GM18511 (cell line): ENCODE measurements around the gene SPRYD7.
"Not testable (repeated sequence)": the region's sequence is repeated elsewhere in the genome, so short reads cannot be mapped to it uniquely, and the experiment has no call there.

Source experiments
- ATAC-seq: cut with Tn5 transposase; IDR thresholded peaks from one replicate; pipeline ENCODE4 v1.9.1; 2021; ENCODE audit warnings: mild to moderate bottlenecking, moderate library complexity; ENCODE audit not compliant: unreplicated experiment

The SPRYD7 gene

DNA sequence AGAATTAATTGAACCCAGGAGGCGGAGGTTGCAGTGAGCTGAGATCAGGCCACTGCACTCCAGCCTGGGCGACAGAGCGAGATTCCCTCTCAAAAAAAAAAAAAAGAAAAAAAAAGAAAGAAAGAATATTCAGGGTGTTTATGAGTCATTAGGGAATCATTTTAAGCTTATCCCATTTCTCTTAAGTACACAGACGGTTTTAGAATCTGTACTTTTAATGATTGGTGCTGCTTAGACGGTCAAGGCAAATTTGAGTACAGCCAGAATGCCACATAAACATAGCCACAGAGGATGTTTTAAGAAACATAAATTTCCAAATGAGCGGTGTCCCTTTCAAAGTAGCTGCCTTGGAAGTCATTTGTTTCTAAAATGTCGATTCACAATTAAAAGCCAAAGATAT lies 2.6 kb downstream of the SPRYD7 start:
- no peak for ATAC-seq

DNA sequence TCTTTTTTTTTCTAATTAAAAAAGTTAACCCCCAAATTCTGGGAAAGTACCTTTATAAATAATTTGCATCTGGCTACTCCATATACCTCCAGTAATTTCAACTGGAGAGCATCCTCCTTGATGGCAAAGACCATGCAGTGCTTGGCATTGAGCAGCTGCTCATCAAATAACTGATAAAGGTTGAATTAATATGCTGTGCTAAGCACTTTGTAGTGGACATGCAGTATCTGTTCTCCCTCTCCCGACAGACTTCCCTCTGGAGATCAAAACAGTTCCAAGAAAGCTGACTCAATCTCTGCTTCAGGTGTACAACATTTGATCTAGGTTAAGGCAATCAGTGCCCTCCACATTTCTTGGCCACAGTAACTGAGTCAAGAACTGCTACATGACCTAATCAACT lies 3.3 kb downstream of the SPRYD7 start:
- no peak for ATAC-seq

DNA sequence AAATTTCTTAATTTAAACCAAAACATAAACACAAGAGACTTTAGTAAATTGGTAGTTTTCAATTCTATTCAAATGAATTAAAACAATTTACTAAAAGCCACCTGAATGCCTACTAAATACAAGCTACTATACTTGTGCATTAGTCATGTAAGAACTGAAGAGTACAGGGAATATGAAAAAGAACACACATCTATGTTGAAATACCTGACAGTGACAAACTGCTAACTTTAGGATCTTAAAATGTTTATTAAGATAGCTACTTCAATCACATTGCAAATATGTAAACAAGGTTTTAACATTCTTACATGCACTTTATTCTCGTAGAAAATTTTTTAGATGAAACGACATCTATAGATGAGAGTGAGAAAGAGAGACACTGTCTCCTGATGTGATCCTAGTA lies 4.1 kb downstream of the SPRYD7 start:
- ATAC-seq = no peak

GRCh38 chr13:49927755-49928154 lies 8.4 kb downstream of the SPRYD7 start:
- no peak for ATAC-seq

- no peak for ATAC-seq
These were observed 10.2 kb downstream of the SPRYD7 start for GRCh38 chr13:49925881-49926418.

- ATAC-seq = no peak
These were observed 13.8 kb downstream of the SPRYD7 start for GRCh38 chr13:49922301-49922700.

DNA sequence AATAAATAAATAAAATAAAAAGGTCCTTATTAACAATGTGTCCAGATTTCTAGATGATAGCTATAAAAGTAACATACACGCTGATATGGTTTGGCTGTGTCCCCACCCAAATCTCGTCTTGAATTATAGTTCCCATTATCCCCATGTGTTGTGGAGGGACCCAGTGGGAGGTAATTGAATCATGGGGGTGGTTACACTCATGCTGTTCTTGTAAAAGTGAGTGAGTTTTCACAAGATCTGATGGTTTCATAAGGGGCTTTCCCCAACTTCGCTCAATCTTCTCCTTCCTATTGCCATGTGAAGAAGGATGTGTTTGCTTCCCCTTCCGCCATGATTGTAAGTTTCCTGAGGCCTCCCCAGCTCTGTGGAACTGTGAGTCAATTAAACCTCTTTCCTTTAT lies 15.2 kb downstream of the SPRYD7 start:
- not testable (repeated sequence) for ATAC-seq

DNA sequence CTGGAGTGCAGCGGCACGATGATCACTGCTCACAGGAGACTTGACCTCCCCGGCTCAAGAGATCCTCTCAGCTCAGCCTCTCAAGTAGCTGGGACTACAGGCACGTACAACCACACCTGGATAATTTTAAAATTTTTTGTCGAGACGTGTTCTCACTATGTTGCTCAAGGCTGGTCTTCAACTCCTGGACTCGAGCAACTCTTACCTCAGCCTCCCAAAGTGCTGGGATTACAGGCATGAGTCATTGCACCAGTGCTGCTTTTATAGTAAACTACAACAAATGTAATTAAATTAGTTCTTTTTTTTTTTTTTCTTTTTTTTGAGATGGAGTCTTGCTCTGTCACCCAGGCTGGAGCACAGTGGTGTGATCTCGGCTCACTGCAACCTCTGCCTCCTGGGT lies 18.0 kb downstream of the SPRYD7 start:
- not testable (repeated sequence) for ATAC-seq

- no peak for ATAC-seq
These were observed 21.2 kb downstream of the SPRYD7 start for GRCh38 chr13:49914947-49915346.

GRCh38 chr13:49908637-49909036 lies 27.5 kb downstream of the SPRYD7 start:
- no peak for ATAC-seq

- ATAC-seq = no peak
These were observed 31.2 kb downstream of the SPRYD7 start for GRCh38 chr13:49904729-49905456.

DNA sequence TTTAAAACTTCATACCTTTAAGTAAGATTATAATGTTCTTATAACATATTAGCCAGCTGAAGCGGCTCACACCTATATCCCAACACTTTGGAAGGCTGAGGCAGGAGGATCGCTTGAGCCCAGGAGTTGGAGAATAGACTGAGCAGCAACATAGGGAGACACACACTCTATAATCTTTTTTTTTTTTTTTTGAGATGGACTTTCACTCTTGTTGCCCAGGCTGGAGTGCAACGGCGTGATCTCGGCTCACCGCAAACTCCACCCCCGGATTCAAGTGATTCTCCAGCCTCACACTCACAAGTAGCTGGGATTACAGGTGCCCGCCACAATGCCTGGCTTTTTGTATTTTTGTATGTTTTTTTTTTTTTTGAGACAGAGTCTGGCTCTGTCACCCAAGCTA lies 37.3 kb downstream of the SPRYD7 start:
- ATAC-seq = no peak

DNA sequence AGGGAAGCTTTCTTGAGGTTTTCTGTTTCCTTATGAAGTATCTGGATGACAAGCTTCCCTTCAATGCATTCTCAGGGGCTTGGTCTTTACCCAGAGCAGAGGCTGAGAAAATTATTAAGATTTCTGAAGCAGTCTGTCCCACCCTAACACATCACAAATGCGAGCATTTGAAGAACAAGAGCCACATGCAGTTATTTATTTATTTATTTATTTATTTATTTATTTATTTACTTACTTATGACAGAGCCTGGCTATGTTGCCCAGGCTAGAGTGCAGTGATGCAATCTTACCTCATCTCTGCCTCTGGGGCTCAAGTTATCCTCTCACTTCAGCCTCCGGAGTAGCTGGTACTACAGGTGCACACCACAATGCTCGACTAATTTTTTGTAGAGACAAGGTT lies 38.4 kb downstream of the SPRYD7 start:
- no peak for ATAC-seq

DNA sequence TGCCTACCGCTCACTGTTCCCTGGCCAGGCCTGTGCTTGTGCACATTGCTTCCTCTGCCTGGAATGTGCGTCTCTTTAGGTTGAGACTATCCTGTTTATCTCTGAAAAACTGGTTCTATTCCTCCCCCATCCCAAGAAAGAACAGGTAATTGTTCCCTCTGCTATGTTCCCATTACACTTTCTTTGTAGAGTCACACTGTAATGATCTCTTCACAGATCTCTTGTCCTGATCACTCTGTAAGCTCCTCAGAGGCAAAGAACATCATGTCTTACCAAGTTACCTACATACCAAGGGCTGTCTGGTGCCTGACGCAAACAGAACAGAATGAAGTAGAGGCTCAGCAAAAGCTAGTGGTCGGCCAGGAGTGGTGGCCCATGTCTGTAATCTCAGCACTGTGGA lies 40.3 kb downstream of the SPRYD7 start:
- ATAC-seq = no peak

GRCh38 chr13:49893591-49893990 lies 42.5 kb downstream of the SPRYD7 start:
- no peak for ATAC-seq

DNA sequence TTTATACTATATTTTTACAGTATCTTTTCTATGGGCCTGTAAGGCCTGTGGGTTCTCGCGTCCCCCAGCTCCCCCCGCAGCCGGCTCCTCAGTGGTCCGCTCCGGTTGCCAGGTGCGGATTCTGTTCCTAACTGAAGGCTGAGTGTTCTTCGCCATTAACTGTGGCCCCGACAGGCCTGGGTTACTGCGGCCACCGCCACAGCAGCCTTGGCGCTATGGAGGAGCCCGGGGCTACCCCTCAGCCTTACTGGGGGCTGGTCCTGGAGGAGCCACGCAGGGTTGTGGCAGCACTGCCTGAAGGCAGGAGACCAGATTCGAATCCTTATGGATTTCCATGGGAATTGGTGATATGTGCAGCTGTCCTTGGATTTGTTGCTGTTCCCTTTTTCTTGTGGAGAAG lies 45.8 kb downstream of the SPRYD7 start:
- ATAC-seq = no peak

- no peak for ATAC-seq
These were observed 57.5 kb downstream of the SPRYD7 start for GRCh38 chr13:49878682-49879081.

- no peak for ATAC-seq
These were observed 58.4 kb downstream of the SPRYD7 start for GRCh38 chr13:49877629-49878218.

- ATAC-seq = no peak
These were observed 61.7 kb downstream of the SPRYD7 start for GRCh38 chr13:49874430-49874829.

- ATAC-seq = no peak
These were observed 66.6 kb downstream of the SPRYD7 start for GRCh38 chr13:49869519-49869918.

GRCh38 chr13:49867834-49868233 lies 68.3 kb downstream of the SPRYD7 start:
- ATAC-seq = no peak

- no peak for ATAC-seq
These were observed 70.9 kb downstream of the SPRYD7 start for GRCh38 chr13:49865218-49865617.

DNA sequence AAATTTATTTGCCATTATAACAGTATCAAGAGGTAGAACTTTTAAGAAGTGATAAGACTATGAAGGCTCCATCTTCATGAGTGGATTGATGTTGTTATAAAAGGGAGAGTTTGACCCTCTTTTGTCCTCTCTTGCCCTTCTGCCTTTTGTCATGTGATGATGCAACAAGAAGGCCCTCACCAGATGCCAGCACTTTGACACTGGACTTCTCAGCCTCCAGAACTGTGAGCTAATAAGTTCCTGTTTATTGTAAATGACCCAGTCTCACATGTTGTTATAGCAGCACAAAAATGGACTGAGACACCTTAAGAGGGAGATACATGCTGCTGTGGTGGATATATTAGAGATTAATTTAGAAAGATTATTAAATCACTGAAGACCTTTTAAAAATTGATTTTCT lies 71.6 kb downstream of the SPRYD7 start:
- no peak for ATAC-seq
